WI38 (cell line): ENCODE data around the gene IGF1.

Source experiments
- H3K4me3 ChIP-seq: 2 replicates; pipeline ENCODE4 v1.5.1; 2011; ENCODE audit warnings: low read depth, mild to moderate bottlenecking, control low read depth, low read length
- TF ChIP-seq, protein P1 (sequence below): IDR thresholded peaks from 2 replicates; pipeline ENCODE4 v1.5.1; 2012; ENCODE audit warnings: low read depth, mild to moderate bottlenecking, control low read depth, low read length

IGF1 gene

DNA sequence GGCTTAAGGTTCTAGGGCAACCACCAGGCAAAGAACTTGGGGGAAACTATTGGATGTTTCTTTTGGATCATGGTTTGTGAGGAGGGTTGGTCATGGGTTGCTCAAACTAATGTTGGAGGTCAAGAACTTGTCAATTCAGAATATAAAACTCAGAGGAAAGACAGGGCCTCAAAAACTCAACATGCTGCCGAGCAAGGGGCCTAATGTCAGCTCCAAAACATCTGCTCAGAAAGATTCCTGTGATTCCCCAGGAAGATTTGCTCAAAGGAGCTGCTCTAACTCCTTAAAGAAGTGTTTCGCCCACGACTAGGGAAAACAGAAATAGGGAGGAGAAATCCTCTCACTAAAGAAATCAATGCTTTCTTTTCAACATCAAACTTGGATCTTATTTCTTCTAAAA, 3.7 kb upstream of the IGF1 start:
- TF ChIP-seq, protein P1, sequence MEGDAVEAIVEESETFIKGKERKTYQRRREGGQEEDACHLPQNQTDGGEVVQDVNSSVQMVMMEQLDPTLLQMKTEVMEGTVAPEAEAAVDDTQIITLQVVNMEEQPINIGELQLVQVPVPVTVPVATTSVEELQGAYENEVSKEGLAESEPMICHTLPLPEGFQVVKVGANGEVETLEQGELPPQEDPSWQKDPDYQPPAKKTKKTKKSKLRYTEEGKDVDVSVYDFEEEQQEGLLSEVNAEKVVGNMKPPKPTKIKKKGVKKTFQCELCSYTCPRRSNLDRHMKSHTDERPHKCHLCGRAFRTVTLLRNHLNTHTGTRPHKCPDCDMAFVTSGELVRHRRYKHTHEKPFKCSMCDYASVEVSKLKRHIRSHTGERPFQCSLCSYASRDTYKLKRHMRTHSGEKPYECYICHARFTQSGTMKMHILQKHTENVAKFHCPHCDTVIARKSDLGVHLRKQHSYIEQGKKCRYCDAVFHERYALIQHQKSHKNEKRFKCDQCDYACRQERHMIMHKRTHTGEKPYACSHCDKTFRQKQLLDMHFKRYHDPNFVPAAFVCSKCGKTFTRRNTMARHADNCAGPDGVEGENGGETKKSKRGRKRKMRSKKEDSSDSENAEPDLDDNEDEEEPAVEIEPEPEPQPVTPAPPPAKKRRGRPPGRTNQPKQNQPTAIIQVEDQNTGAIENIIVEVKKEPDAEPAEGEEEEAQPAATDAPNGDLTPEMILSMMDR, result no peak
- H3K4me3 ChIP-seq, result no peak overlapping the region

DNA sequence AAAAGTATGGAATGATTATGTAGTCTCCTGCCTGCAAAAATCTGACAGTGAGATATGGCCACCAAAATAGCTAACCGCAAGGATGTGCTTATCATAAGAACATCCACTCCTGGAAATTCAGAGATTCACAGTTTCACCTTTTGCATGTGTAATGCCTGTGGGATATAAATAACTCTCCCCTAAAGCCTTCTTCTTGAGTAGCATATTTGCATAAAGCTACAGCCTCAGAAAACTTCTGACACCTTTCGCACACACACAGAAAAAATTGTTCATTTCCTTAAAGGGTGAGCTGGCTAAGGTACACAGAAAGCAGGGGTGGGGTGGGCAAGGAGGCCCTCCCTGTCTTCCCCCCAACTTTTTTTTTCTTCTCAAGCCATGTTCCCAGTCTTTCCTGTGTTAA, 3.1 kb upstream of the IGF1 start:
- TF ChIP-seq, protein P1, result no peak
- no peak overlapping the region for H3K4me3 ChIP-seq

DNA sequence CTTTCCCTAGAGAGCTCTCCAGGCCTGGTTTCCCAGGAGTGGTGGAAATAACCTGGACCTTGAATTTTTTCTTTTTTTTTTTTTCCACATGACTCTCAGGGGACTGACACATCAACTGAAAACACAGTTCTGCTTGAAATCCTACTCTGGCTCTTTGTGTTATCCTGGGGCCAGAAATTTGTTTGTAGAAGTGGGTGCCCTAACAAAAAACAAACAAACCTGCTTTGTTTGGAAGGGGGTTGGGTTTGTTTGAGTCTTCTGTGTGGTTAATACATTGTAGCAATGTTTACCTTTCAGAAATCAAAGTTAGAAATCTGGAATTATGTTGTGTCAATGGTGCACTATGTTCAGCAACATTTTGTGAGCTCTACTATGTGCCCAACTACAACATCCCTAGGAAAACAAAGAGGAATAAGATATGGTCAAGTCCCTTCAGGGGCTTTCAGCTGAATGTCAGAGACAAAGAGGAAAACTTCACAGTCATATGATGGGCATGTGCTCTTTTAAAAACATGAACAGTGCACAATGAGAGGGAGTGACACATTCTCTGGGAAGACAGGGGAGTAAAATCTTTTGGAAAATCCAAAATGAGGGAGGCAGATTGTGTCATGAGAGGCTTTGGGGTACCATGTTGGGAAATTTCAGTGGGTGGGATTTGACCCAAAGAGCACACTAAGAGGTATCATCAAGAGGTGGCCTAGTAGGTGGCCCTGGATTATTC, 1.5 kb upstream of the IGF1 start:
- H3K4me3 ChIP-seq, result no peak overlapping the region
- TF ChIP-seq, protein P1, result no peak

DNA sequence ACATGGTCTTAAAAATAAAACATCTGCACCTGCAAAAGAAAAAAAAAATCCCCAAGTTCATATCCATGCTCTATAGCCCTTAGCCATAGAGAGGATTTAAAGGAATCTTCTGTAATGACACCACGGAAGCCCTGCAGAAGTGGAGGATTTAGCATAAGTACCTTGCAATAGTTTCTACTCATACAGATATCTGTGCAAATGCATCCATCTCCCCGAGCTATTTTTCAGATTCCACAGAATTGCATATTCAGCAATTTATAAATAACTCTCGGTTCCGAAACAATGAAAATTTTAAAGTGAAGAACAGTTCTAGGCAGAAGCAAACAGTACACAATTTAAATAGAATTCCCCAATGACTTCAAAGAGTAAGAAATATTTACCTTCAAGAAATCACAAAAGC, 424 bp downstream of the IGF1 start:
- TF ChIP-seq, protein P1, result no peak
- H3K4me3 ChIP-seq, result no peak overlapping the region

DNA sequence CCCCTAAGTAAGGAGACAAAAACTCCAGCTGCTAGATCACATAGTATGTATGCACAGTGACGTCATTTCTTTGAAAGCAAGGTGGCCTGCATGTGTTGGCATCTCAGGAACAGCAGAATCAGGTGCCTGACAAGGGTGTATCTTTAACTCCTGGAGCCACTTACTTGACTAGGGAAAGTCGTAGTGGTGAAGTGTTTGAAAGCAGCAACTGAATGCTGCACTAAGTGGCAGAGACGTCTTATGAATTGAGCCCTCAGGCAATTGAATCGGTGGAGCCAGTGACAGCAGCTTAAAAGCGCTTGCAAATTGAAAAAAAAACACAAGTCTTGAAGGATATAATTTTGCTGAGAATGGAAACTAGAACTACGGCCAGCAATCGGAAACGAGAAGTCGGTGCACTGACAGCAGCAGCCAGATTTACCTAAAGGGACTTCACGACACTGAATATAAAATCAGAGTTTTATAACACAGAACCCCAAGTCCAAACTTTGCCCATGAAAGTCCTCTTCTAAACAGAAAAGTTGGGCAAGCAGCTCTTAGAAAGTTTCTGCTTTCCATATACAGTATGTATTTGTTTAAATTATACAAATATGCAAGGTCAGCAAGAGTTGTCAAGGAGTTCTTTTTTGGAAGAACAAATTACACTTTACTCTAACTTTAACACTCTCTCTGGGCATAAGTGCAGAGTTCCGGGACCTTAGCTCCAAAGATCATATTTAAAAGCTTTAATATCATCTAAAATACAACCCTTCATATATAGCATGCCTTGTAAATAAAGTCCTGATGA, 1.1 kb downstream of the IGF1 start:
- TF ChIP-seq, protein P1, result no peak

DNA sequence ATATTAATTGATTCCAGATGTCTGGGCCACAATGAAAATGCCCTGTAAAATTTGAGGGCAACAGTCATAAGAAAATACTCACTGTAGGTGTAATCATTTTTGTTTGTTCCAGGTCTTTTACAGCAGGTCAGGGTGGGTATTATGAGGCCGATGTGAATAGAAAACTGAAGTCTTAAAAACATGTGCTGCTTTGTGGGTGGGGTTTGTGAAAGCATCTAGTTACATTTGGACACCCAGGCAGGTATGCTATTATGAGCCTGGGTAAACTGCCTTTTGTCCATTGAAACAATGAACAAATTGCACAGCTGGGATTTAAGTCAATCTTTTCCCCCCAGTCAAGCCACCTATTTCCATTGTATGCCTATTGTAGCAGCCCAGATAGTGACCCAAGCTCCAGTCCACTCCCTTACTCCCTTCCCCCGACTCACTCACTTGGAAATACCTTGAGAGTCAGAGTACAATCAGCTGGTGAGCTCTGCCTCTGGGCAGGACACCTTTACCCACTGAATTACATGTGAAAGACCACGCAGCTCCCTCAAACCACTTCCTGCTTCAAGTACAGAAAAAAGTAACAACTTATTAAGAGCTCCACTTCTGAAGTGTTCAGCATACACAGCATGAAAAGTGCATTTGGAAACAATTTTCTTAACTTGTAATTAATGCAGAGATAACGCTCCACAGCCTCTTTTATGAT, 1.8 kb downstream of the IGF1 start:
- no peak overlapping the region for H3K4me3 ChIP-seq
- TF ChIP-seq, protein P1, result no peak

More for the DNA sequence above, 1.1 kb downstream of the IGF1 start:
- peak overlapping the region; percentile 13; the same call in 1 of the 2 replicates for H3K4me3 ChIP-seq
